SK-N-SH (cell line): ENCODE measurements around the gene SGO2. TPM values are rescaled to one million over a fixed set of nuclear protein-coding genes. Genes with fewer than 3 reads are reported as not detected.

Source experiments
- CTCF ChIA-PET: fragments of 300-600, 350-600 bp; formaldehyde crosslinking; extraction: SDS; loops from one replicate; lab custom pipeline; 2021; lab: Yijun Ruan, JAX
- POLR2A ChIA-PET: fragments of 350-600 bp; sonication (Branson Sonifier 250); formaldehyde crosslinking; extraction: SDS; loops from one replicate; lab custom pipeline; 2020; ENCODE audit warnings: antibody characterized with exemption, inconsistent platforms; lab: Yijun Ruan, JAX
- DNase-seq: peaks from one replicate; pipeline ENCODE4 v3.0.0; 2012
- H2AFZ ChIP-seq: fragments of 200-600 bp; sonication (generic); 2 replicates; pipeline ENCODE4 v1.8.1; 2016; ENCODE audit warnings: antibody characterized with exemption, mild to moderate bottlenecking, low read depth
- H3F3A ChIP-seq: fragments of 200-600 bp; sonication (generic); replicated peaks from 2 replicates; pipeline ENCODE3; 2016; ENCODE audit warnings: antibody characterized with exemption, mild to moderate bottlenecking; ENCODE audit not compliant: insufficient read depth
- H3K27ac ChIP-seq, 2 experiments: fragments of 200-500 bp in 1 of 2; fragments of 200-600 bp in 1 of 2; sonication (Bioruptor generic) in 1 of 2; sonication (generic), shearing (Covaris generic) in 1 of 2; 2 replicates each; pipeline versions ENCODE4 v1.5.1 to v1.6.1; 2014 to 2016; ENCODE audit warnings: low read depth in 2 of 2, inconsistent platforms in 1 of 2, low read length in 1 of 2, mild to moderate bottlenecking in 1 of 2, mixed read lengths in 1 of 2
- H3K27me3 ChIP-seq: fragments of 200-600 bp; sonication (generic), shearing (Covaris generic); 2 replicates; pipeline ENCODE4 v1.6.1; 2016; ENCODE audit warnings: mixed run types; ENCODE audit not compliant: insufficient read depth
- H3K36me3 ChIP-seq, 2 experiments: fragments of 200-500 bp in 1 of 2; fragments of 200-600 bp in 1 of 2; sonication (Bioruptor generic) in 1 of 2; sonication (generic) in 1 of 2; replicated peaks in 1 of 2; 2 replicates each; pipeline versions ENCODE3 to v1.5.1; 2014 to 2016; ENCODE audit warnings: low read length in 1 of 2, mild to moderate bottlenecking in 1 of 2; ENCODE audit not compliant: insufficient read depth in 2 of 2, control insufficient read depth in 1 of 2
- H3K4me1 ChIP-seq, 2 experiments: fragments of 200-500 bp in 1 of 2; fragments of 200-600 bp in 1 of 2; sonication (Bioruptor generic) in 1 of 2; sonication (generic), shearing (Covaris generic) in 1 of 2; 2 replicates each; pipeline versions ENCODE4 v1.5.1 to v1.6.1; 2014 to 2016; ENCODE audit warnings: low read depth in 1 of 2, low read length in 1 of 2, mixed run types in 1 of 2; ENCODE audit not compliant: insufficient read depth in 2 of 2, control insufficient read depth in 1 of 2
- H3K4me2 ChIP-seq: fragments of 200-600 bp; sonication (generic), shearing (Covaris generic); 2 replicates; pipeline ENCODE4 v1.6.1; 2017; ENCODE audit warnings: mixed run types
- H3K4me3 ChIP-seq, 2 experiments: fragments of 200-500 bp in 1 of 2; fragments of 200-600 bp in 1 of 2; sonication (Bioruptor generic) in 1 of 2; sonication (generic), shearing (Covaris generic) in 1 of 2; 2 replicates each; pipeline versions ENCODE4 v1.5.1 to v1.8.1; 2014 to 2016; ENCODE audit warnings: low read depth in 2 of 2, inconsistent platforms in 1 of 2, low read length in 1 of 2, mild to moderate bottlenecking in 1 of 2, mixed read lengths in 1 of 2, moderate library complexity in 1 of 2
- H3K79me2 ChIP-seq: fragments of 200-600 bp; sonication (generic); 2 replicates; pipeline ENCODE4 v1.8.1; 2017; ENCODE audit warnings: mild to moderate bottlenecking; ENCODE audit not compliant: insufficient read depth
- H3K9ac ChIP-seq: fragments of 200-600 bp; sonication (generic); 2 replicates; pipeline ENCODE4 v1.6.1; 2017; ENCODE audit warnings: mixed run types
- H3K9me2 ChIP-seq: fragments of 200-600 bp; sonication (generic); 2 replicates; pipeline ENCODE4 v1.6.1; 2017; ENCODE audit warnings: mixed run types
- H3K9me3 ChIP-seq: fragments of 200-600 bp; sonication (generic); 2 replicates; pipeline ENCODE4 v1.6.1; 2017; ENCODE audit warnings: mixed run types, mild to moderate bottlenecking, moderate library complexity
- H4K20me1 ChIP-seq: fragments of 200-600 bp; sonication (generic); 2 replicates; pipeline ENCODE4 v1.6.1; 2017; ENCODE audit warnings: mild to moderate bottlenecking, mixed run types; ENCODE audit not compliant: insufficient read depth
- IRF3 ChIP-seq: fragments of 150-350 bp; IDR thresholded peaks from 2 replicates; pipeline ENCODE4 v1.6.1; 2016; ENCODE audit warnings: mild to moderate bottlenecking, low read depth, low read length
- PBX3 ChIP-seq: IDR thresholded peaks from 2 replicates; pipeline ENCODE4; 2012
- REST ChIP-seq: IDR thresholded peaks from 2 replicates; pipeline ENCODE4 v1.6.1; 2012; ENCODE audit warnings: mild to moderate bottlenecking, low read depth, low read length, moderate library complexity
- RXRA ChIP-seq: IDR thresholded peaks from 2 replicates; pipeline ENCODE4 v1.4.0; 2012; ENCODE audit warnings: low read depth, mild to moderate bottlenecking, borderline replicate concordance
- TCF12 ChIP-seq: IDR thresholded peaks from 2 replicates; pipeline ENCODE4 v1.4.0; 2012
- TEAD4 ChIP-seq: IDR thresholded peaks from 2 replicates; pipeline ENCODE4 v1.4.0; 2012; ENCODE audit warnings: mild to moderate bottlenecking, borderline replicate concordance; ENCODE audit not compliant: insufficient read depth
- YY1 ChIP-seq: IDR thresholded peaks from 2 replicates; pipeline ENCODE4 v1.4.0; 2012; ENCODE audit warnings: low read depth, mild to moderate bottlenecking
- ZBTB33 ChIP-seq: IDR thresholded peaks from 2 replicates; pipeline ENCODE4 v1.4.0; 2012; ENCODE audit warnings: low read depth, borderline replicate concordance
- WGBS: methylation state at CpG from one replicate; pipeline ENCODE4 v1.1.6; 2017; ENCODE audit warnings: low lambda C conversion rate; 5-methylcytosine and 5-hydroxymethylcytosine counted together
- polyA plus RNA-seq, 3 experiments: library from polyadenylated mRNA; depleted of rRNA; stranded (reverse); fragments of >200 nt; gene quantifications; 2 replicates each; pipeline ENCODE4 v1.2.3, GENCODE V29; 2012

The SGO2 gene
- polyA plus RNA-seq, 1 of the 3 experiments (the other 2 are of a cell fraction): 2.8 TPM

GRCh38 chr2:200490001-200490400 is 36.0 kb upstream of the SGO2 start:
- Histone ChIP-seq H3K36me3 (peaks cover 31 to 51% of the 10 kb centered on the region in 2 experiments), H3K9me3 (no peaks in the 10 kb centered on the region), H3K9ac (no peak overlapping the region), H3K9me2 (no peaks in the 10 kb centered on the region), H3K79me2 (no peaks in the 10 kb centered on the region), H3K27me3 (no peaks in the 10 kb centered on the region), H3K27ac (no peak overlapping the region), H2AFZ (no peak overlapping the region), H4K20me1 (no peaks in the 10 kb centered on the region), H3K4me2 (no peak overlapping the region), H3F3A (peaks cover 4% of the 10 kb centered on the region), H3K4me1 (peaks cover 7 to 10% of the 10 kb centered on the region in 2 experiments; a peak in 3 of 4 replicates), H3K4me3 (no peak overlapping the region)
- ChIA-PET CTCF (interaction anchor here (0.6 to 1.3 kb wide), 3 partner anchors 9 to 20 kb away, joined by 3 to 5 read pairs (median 3); partner anchors contain the start of gene KCTD18), POLR2A (no interaction called here)
- 95% methylated on average over 22 of the region's 22 CpGs for WGBS
- DNase-seq: no peak
- TF ChIP-seq RXRA (no peak), YY1 (no peak), TEAD4 (no peak), PBX3 (no peak), TCF12 (no peak), ZBTB33 (no peak)

GRCh38 chr2:200492656-200493055 is 33.4 kb upstream of the SGO2 start:
- H3K9me2 ChIP-seq: no peaks in the 10 kb centered on the region
- no peak overlapping the region for H2AFZ ChIP-seq
- H3F3A ChIP-seq: peaks cover 6% of the 10 kb centered on the region
- TF ChIP-seq REST: no peak
- no peak for TF ChIP-seq IRF3
- no peaks in the 10 kb centered on the region for H3K27me3 ChIP-seq
- no peak overlapping the region for H3K4me2 ChIP-seq
- CTCF ChIA-PET: interaction anchor here (1.4 to 1.7 kb wide), 2 partner anchors 211 to 519 kb away, joined by 3 to 7 read pairs; no protein-coding TSS in a partner anchor
- H3K36me3 ChIP-seq: peaks cover 43 to 64% of the 10 kb centered on the region in 2 experiments
- DNase-seq: no peak
- H3K4me3 ChIP-seq: no peak overlapping the region
- H3K4me1 ChIP-seq: peaks cover 0 to 2% of the 10 kb centered on the region in 2 experiments; a peak in 1 of 4 replicates
- H3K9me3 ChIP-seq: no peaks in the 10 kb centered on the region
- H3K9ac ChIP-seq: no peak overlapping the region
- H4K20me1 ChIP-seq: no peaks in the 10 kb centered on the region
- POLR2A ChIA-PET: no interaction called here
- H3K79me2 ChIP-seq: no peaks in the 10 kb centered on the region
- H3K27ac ChIP-seq: no peak overlapping the region
